ENCODE measurements around the gene ARTN. TPM values are rescaled to one million over a fixed set of nuclear protein-coding genes. Genes with fewer than 3 reads are reported as not detected.

The ARTN gene
- total and polyA plus RNA-seq, 9 of the 15 experiments (the other 6 are each of a cell fraction or from before 2014, with no cell fraction given) = 0.06 to 0.38 TPM; not detected in 7

- Histone ChIP-seq H3K9me1 (ENCODE audit: control insufficient read depth, insufficient read depth, low read length) (no peaks in the 10 kb centered on the region), H3K4me1 (replicated peaks in 1 of 2; ENCODE audit: control insufficient read depth in 2 of 2, insufficient read depth in 2 of 2, low read length in 2 of 2) (peaks cover 16 to 18% of the 10 kb centered on the region in 2 experiments; a peak in 4 of 5 replicates), H3K9ac (ENCODE audit: insufficient read depth in 1 of 2, low read depth in 2 of 2, low read length in 2 of 2) (no peak overlapping the region), H3K27ac (ENCODE audit: extremely low read depth, low read depth, low read length) (no peak overlapping the region), H3K36me3 (ENCODE audit: control insufficient read depth, insufficient read depth, low read length) (peaks cover 66% of the 10 kb centered on the region), H3K4me3 (no peak overlapping the region), H4K20me1 (replicated peaks; ENCODE audit: control insufficient read depth, insufficient read depth, low read length) (peaks cover 9% of the 10 kb centered on the region; the same call in 1 of the 2 replicates), H2AFZ (ENCODE audit: low read depth, low read length) (no peak overlapping the region), H3K27me3 (ENCODE audit: control insufficient read depth in 2 of 2, insufficient read depth in 2 of 2, low read length in 2 of 2) (no peaks in the 10 kb centered on the region), H3K4me2 (ENCODE audit: insufficient read depth, low read length) (no peak overlapping the region), H3K79me2 (ENCODE audit: control insufficient read depth, insufficient read depth, low read length) (no peaks in the 10 kb centered on the region), H3K9me3 (replicated peaks; ENCODE audit: control insufficient read depth, insufficient read depth, low read depth, low read length) (no peaks in the 10 kb centered on the region)
- CTCF ChIA-PET (ENCODE audit: low intra/inter-chr PET ratio) = no interaction called here
- intact Hi-C loops (cut with micrococcal nuclease) (no loop called here), in situ Hi-C loops (cut with MboI) (no loop called here)
- no peak for FAIRE-seq
- DNase-seq (ENCODE audit: extremely low read depth in 1 of 4, low spot score in 3 of 4) = no peak
- POLR2A ChIA-PET = interaction anchor here (0.6 to 1.4 kb wide), 3 partner anchors 8 to 77 kb away, joined by 3 to 7 read pairs (median 4); no protein-coding TSS in a partner anchor
- no TSS peak for BruUV-seq (replicated peaks)
- WGBS (ENCODE audit: insufficient coverage, low coverage, missing lambda C conversion rate) = 46% methylated on average over 2 of the region's 2 CpGs
- ATAC-seq = no peak
- no peak for TF ChIP-seq CBX2 (IDR thresholded peaks at IDR 0.05; ENCODE audit: insufficient read depth, low read length, poor library complexity, severe bottlenecking)
- TF ChIP-seq ZNF121 (CRISPR knock-in tag; conservative IDR thresholded peaks at IDR 0.05) = no peak
- TF ChIP-seq HLTF (IDR thresholded peaks at IDR 0.05) = no peak
- TF ChIP-seq CEBPG (CRISPR knock-in tag; IDR thresholded peaks at IDR 0.05) = no peak
- no peak for TF ChIP-seq CEBPG (tag; conservative IDR thresholded peaks at IDR 0.05 in 1 of 2, IDR thresholded peaks at IDR 0.05 in 1 of 2)
- no peak for TF ChIP-seq KDM5B (IDR thresholded peaks at IDR 0.05; ENCODE audit: insufficient replicate concordance, low read depth, low read length)
- TF ChIP-seq RBBP5 (IDR thresholded peaks at IDR 0.05; ENCODE audit: borderline replicate concordance, insufficient read depth, low read length, poor library complexity, severe bottlenecking) = no peak
- no peak for TF ChIP-seq XRCC3 (IDR thresholded peaks at IDR 0.05)
- no peak for TF ChIP-seq ZNF277 (CRISPR knock-in tag; IDR thresholded peaks at IDR 0.05; ENCODE audit: borderline replicate concordance)
- TF ChIP-seq DNMT1 (IDR thresholded peaks at IDR 0.05) = no peak
- no peak for TF ChIP-seq CREB5 (CRISPR knock-in tag; IDR thresholded peaks at IDR 0.05)
- TF ChIP-seq KHSRP (IDR thresholded peaks at IDR 0.05) = no peak
- no peak for TF ChIP-seq LARP7 (IDR thresholded peaks at IDR 0.05)
- no peak for TF ChIP-seq ZMIZ1 (IDR thresholded peaks at IDR 0.05; ENCODE audit: low read depth in 2 of 2, low read length in 2 of 2)
- no peak for TF ChIP-seq TFAP4 (CRISPR knock-in tag; IDR thresholded peaks at IDR 0.05; ENCODE audit: borderline replicate concordance)
- no peak for TF ChIP-seq ZFP1 (CRISPR knock-in tag; IDR thresholded peaks at IDR 0.05)
Measured at GRCh38 chr1:43962324-43962723, 28.7 kb downstream of the ARTN start.

Measured in K562 (cell line).